Right ventricle myocardium inferior (tissue), 1 donor: ENCODE data around the gene RMND5A. TPM values are rescaled to one million over a fixed set of nuclear protein-coding genes. Genes with fewer than 3 reads are reported as not detected.
A peak's percentile ranks its signal among the peaks of the same experiment; 100 is the strongest.
"Not testable (repeated sequence)": the region's sequence is repeated elsewhere in the genome, so short reads cannot be mapped to it uniquely, and the experiment has no call there.

ENCODE experiments used
- ATAC-seq: fragments of 200-7000 bp; cut with Tn5 transposase; one replicate; pipeline ENCODE4 v1.9.1; 2020; ENCODE audit warnings: mild to moderate bottlenecking, moderate library complexity
- DNase-seq: peaks from one replicate; pipeline ENCODE4 v3.0.0; 2021; ENCODE audit errors: missing footprints
- intact Hi-C: fragments of 100-400 bp; cut with DNase I; formaldehyde crosslinking; loops from one replicate; pipeline ENCODE4 v1.11.0; 2022
- total RNA-seq: library from RNA; stranded (reverse); fragmentation: NEBNext Ultra II Directional; extraction: Animal tissue kit (Norgen Biotek cat#: 25700); gene quantifications from one replicate; pipeline ENCODE4 v1.2.1, GENCODE V29; 2021
- donor health status: DM: no; HTN: yes; CAD: no; lungs with severe emphysema.

RMND5A gene
- total RNA-seq, 1 donor from 2014 or later = 91.6 TPM

DNA sequence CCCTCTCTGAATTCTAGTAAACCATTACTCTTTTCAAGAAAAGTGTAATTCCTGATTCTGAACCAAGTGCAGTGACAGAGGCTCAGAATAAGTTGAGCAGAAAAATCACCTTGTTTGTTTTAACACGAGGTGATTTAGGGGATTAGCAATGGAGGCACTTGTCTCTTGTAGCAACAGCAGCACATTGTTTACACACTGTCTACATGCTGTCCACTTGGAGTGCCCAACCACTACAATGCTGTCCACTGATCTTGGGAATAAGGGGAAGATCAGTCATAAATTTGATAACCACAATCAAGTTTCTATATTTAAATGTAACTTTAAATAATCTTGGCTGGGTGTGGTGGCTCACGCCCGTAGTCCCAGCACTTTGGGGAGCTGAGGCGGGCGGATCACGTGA lies 13.9 kb upstream of the RMND5A start:
- ATAC-seq = peak; percentile 59
- intact Hi-C loops = no loop called here
- no peak for DNase-seq

- DNase-seq = no peak
- no peak for ATAC-seq
- intact Hi-C loops = no loop called here
Observed at GRCh38 chr2:86706935-86707334, 13.2 kb upstream of the RMND5A start.

GRCh38 chr2:86708126-86708525 lies 12.0 kb upstream of the RMND5A start:
- intact Hi-C loops, ATAC-seq: not testable (repeated sequence)

GRCh38 chr2:86714579-86715173 lies 5.4 kb upstream of the RMND5A start:
- DNase-seq, intact Hi-C loops: not testable (repeated sequence)
- peak; percentile 61 for ATAC-seq

More at GRCh38 chr2:86708126-86708525, 12.0 kb upstream of the RMND5A start:
- DNase-seq = not testable (repeated sequence)

DNA sequence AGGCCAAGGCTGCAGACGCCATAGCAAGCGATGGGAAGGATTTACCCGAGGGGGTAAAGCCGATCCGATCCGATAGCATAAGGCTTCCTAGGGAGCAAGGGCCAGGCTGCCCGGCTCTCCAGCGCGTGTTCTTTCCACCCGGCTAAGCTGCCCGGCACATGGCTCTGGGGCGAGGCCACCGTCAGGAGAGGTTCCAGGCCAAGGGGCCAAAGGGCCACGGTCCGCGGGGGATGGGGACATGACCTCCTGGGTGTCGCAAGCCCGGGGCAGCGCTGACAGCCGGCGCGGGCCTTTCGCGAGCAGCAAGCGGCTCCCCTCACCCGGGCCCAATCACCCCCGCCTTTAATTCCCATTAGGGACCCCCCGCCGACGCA lies 841 bp upstream of the RMND5A start:
- peak; percentile 54 for ATAC-seq
- DNase-seq, intact Hi-C loops: not testable (repeated sequence)

GRCh38 chr2:86720540-86721320 lies 639 bp downstream of the RMND5A start:
- peak; percentile 76 for DNase-seq
- ATAC-seq, intact Hi-C loops: not testable (repeated sequence)

GRCh38 chr2:86725706-86726105 lies 5.6 kb downstream of the RMND5A start:
- ATAC-seq, DNase-seq, intact Hi-C loops: not testable (repeated sequence)

DNA sequence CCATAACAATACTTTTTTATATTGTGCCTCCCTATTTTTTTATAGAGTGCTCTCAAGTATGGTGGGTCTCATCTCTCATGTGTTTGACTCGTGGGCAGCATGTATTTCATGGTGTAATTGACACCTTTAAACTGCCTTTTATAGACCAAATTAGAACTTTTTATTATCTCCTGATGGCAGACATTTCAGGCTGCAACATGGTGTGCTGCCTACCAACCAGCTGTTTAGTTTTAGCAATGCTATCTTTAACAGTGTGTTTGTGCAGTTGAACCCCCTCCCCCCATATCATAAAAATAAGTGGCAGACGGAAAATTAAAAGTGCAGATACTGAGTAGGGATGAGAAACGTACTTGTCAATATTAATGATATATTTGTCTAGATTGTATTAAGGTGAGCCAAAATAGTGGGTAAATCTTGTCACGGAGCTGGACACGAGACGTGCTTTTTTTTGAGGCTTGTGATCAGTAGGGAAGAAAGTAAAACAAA lies 12.0 kb downstream of the RMND5A start:
- intact Hi-C loops, ATAC-seq, DNase-seq: not testable (repeated sequence)

- intact Hi-C loops, ATAC-seq, DNase-seq: not testable (repeated sequence)
Observed at GRCh38 chr2:86732837-86733236, 12.7 kb downstream of the RMND5A start.

DNA sequence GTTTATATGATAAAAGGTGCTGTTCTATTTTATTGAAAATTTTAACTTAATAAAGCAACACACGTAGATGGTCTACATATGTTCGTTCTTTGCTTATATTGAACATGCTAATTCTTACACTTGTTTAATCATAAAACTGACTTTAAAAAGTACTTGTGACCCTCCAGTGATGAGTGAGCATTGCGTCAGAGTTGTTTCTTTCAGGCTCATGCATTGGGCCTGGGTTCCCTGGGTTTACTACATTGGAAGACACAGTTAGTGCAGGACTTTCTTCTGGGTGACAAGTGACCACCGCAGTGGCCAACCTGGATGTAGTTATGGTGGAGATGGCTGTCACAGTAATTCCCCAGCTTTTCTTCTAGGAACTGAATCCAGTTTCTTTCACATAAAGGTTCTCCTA lies 13.4 kb downstream of the RMND5A start:
- intact Hi-C loops, ATAC-seq, DNase-seq: not testable (repeated sequence)

- ATAC-seq, intact Hi-C loops, DNase-seq: not testable (repeated sequence)
Observed at GRCh38 chr2:86734896-86735295, 14.8 kb downstream of the RMND5A start.

- DNase-seq, ATAC-seq, intact Hi-C loops: not testable (repeated sequence)
Observed at GRCh38 chr2:86739485-86739884, 19.4 kb downstream of the RMND5A start.

- ATAC-seq = not testable (repeated sequence)
Observed at GRCh38 chr2:86739889-86740288, 19.8 kb downstream of the RMND5A start.

GRCh38 chr2:86741889-86742498 lies 21.9 kb downstream of the RMND5A start:
- intact Hi-C loops = loop anchor here (10.0 kb wide), 1 partner anchor 547 kb away; the partner anchor contains the start of genes IMMT and MRPL35
- not testable (repeated sequence) for ATAC-seq, DNase-seq

More at GRCh38 chr2:86739889-86740288, 19.8 kb downstream of the RMND5A start:
- intact Hi-C loops = loop anchor here (10.0 kb wide), 1 partner anchor 545 kb away; the partner anchor contains the start of genes IMMT and MRPL35
- not testable (repeated sequence) for DNase-seq

- intact Hi-C loops = loop anchor here (10.0 kb wide), 1 partner anchor 549 kb away; the partner anchor contains the start of genes IMMT and MRPL35
- DNase-seq (no peak), ATAC-seq (no peak)
Observed at GRCh38 chr2:86744152-86744551, 24.1 kb downstream of the RMND5A start.

DNA sequence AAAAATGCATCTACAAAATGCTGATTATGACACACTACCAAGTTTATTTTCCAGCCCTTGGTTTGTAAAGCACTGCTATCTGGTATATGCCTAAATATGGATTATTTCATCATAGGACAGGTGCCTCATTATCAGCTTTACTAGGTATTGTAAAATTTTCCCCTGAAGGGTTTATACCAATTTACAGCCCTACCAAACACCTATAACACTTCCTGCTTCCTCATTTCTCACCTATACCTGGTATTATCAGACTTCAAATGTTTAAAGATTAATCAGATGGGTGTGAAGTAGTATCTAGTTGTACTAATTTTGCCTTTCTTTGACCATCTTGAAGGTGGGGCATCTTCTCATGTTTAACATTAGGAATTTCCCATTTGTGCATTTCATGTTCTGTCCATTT lies 26.8 kb downstream of the RMND5A start:
- intact Hi-C loops = loop anchor here (10.0 kb wide), 1 partner anchor 552 kb away; the partner anchor contains the start of genes IMMT and MRPL35
- ATAC-seq = no peak

GRCh38 chr2:86747711-86748639 lies 27.9 kb downstream of the RMND5A start:
- intact Hi-C loops = loop anchor here (10.0 kb wide), 1 partner anchor 553 kb away; the partner anchor contains the start of genes IMMT and MRPL35
- ATAC-seq (no peak), DNase-seq (no peak)

More for the DNA sequence above, 26.8 kb downstream of the RMND5A start:
- DNase-seq = no peak
